HepG2 (cell line): Measurements from ENCODE around the gene PSORS1C2. TPM values are rescaled to one million over a fixed set of nuclear protein-coding genes. Genes with fewer than 3 reads are reported as not detected.

Source experiments
- CHD4 ChIP-seq: fragments of 200-600 bp; sonication (generic); IDR thresholded peaks from 2 replicates; pipeline ENCODE4 v1.7.0; 2017; ENCODE audit warnings: mild to moderate bottlenecking, low read length, borderline replicate concordance
- ELF3 ChIP-seq: IDR thresholded peaks from 2 replicates; pipeline ENCODE4 v1.6.1; 2016; ENCODE audit warnings: missing genetic modification reagents, missing compliant biosample characterization
- ERF ChIP-seq: IDR thresholded peaks from 2 replicates; pipeline ENCODE4 v1.6.1; 2018; ENCODE audit warnings: missing biosample characterization, missing genetic modification reagents
- FIP1L1 ChIP-seq: fragments of 200-400 bp; formaldehyde crosslinking; IDR thresholded peaks from 2 replicates; pipeline ENCODE4 v1.6.1; 2018; ENCODE audit warnings: low read depth, mild to moderate bottlenecking, low read length, moderate library complexity, borderline replicate concordance; ENCODE audit not compliant: insufficient read depth
- NCOA2 ChIP-seq: sonication (generic); formaldehyde crosslinking; IDR thresholded peaks from 2 replicates; pipeline ENCODE4 v1.8.0; 2022; ENCODE audit warnings: inconsistent platforms
- NR1H2 ChIP-seq: sonication (generic); formaldehyde crosslinking; IDR thresholded peaks from 2 replicates; pipeline ENCODE4 v1.8.1; 2022; ENCODE audit warnings: low read depth, missing genetic modification reagents, borderline replicate concordance
- RBM39 ChIP-seq: fragments of 200-400 bp; formaldehyde crosslinking; IDR thresholded peaks from one replicate; pipeline ENCODE4 v1.6.1; 2018; ENCODE audit warnings: antibody characterized with exemption, mild to moderate bottlenecking, low read depth, low read length; ENCODE audit not compliant: poor library complexity, severe bottlenecking
- ZNF121 ChIP-seq: sonication (generic); formaldehyde crosslinking; IDR thresholded peaks from 2 replicates; pipeline ENCODE4 v1.5.0; 2020; ENCODE audit warnings: mild to moderate bottlenecking, missing genetic modification reagents
- ZNF20 ChIP-seq: sonication (generic); formaldehyde crosslinking; IDR thresholded peaks from 2 replicates; pipeline ENCODE4 v1.4.0; 2020; ENCODE audit warnings: mild to moderate bottlenecking, moderate library complexity, missing genetic modification reagents
- ZNF484 ChIP-seq: sonication (generic); formaldehyde crosslinking; IDR thresholded peaks from 2 replicates; pipeline ENCODE4 v1.5.1; 2020; ENCODE audit warnings: mild to moderate bottlenecking, low read depth, missing genetic modification reagents, borderline replicate concordance
- ZNF543 ChIP-seq: sonication (generic); formaldehyde crosslinking; IDR thresholded peaks from 2 replicates; pipeline ENCODE4 v1.4.0; 2020; ENCODE audit warnings: mild to moderate bottlenecking, missing genetic modification reagents
- ZNF569 ChIP-seq: sonication (generic); formaldehyde crosslinking; IDR thresholded peaks from 2 replicates; pipeline ENCODE4 v1.5.0; 2020; ENCODE audit warnings: mild to moderate bottlenecking, missing genetic modification reagents, moderate library complexity, borderline replicate concordance
- ZNF766 ChIP-seq: sonication (generic); formaldehyde crosslinking; IDR thresholded peaks from 2 replicates; pipeline ENCODE4 v1.5.0; 2020; ENCODE audit warnings: missing genetic modification reagents, borderline replicate concordance
- ZNF772 ChIP-seq: sonication (generic); formaldehyde crosslinking; IDR thresholded peaks from 2 replicates; pipeline ENCODE4 v1.5.0; 2020; ENCODE audit warnings: mild to moderate bottlenecking, missing genetic modification reagents
- ZNF788 ChIP-seq: sonication (generic); formaldehyde crosslinking; IDR thresholded peaks from 2 replicates; pipeline ENCODE4 v1.5.0; 2020; ENCODE audit warnings: mild to moderate bottlenecking, missing genetic modification reagents, borderline replicate concordance
- polyA plus RNA-seq, 8 experiments: library from polyadenylated mRNA; depleted of rRNA in 3 of 8; stranded (reverse) in 7 of 8; unstranded in 1 of 8; fragments of >200 nt; fragmentation: Illumina TruSeq in 4 of 8; extraction: Trizol in 4 of 8; gene quantifications; 2 replicates each; pipeline versions ENCODE4 v1.2.1 to v1.2.3, GENCODE V29; 2011 to 2016; ENCODE audit warnings: low read depth in 4 of 8, missing spikeins in 1 of 8, mixed read lengths in 1 of 8; ENCODE audit not compliant: insufficient read depth in 1 of 8
- total RNA-seq, 5 experiments: library from RNA; depleted of rRNA; stranded (reverse); fragments of >200 nt; fragmentation: Illumina TruSeq; extraction: Trizol; gene quantifications; 2 replicates each; pipeline ENCODE4 v1.2.3, GENCODE V29; 2016; ENCODE audit warnings: low read depth in 1 of 5
- TF ChIP-seq, protein P1 (sequence below): sonication (generic); formaldehyde crosslinking; IDR thresholded peaks from 2 replicates; pipeline ENCODE4 v1.4.0; 2020; ENCODE audit warnings: missing genetic modification reagents
- TF ChIP-seq, protein P2 (sequence below): sonication (generic); formaldehyde crosslinking; IDR thresholded peaks from 2 replicates; pipeline ENCODE4 v1.8.0; 2023; ENCODE audit warnings: mild to moderate bottlenecking, missing genetic modification reagents
- TF ChIP-seq, protein P3 (sequence below): sonication (generic); formaldehyde crosslinking; IDR thresholded peaks from 2 replicates; pipeline ENCODE4 v1.8.0; 2022; ENCODE audit warnings: missing genetic modification reagents, mild to moderate bottlenecking, moderate library complexity, borderline replicate concordance
- TF ChIP-seq, protein P4 (sequence below): sonication (generic); formaldehyde crosslinking; IDR thresholded peaks from 2 replicates; pipeline ENCODE4 v1.8.1; 2022; ENCODE audit warnings: low read depth, mild to moderate bottlenecking, missing genetic modification reagents

PSORS1C2 gene
- total and polyA plus RNA-seq, 2 of the 13 experiments (the other 11 are each of a cell fraction or from before 2014, with no cell fraction given), result not detected

DNA sequence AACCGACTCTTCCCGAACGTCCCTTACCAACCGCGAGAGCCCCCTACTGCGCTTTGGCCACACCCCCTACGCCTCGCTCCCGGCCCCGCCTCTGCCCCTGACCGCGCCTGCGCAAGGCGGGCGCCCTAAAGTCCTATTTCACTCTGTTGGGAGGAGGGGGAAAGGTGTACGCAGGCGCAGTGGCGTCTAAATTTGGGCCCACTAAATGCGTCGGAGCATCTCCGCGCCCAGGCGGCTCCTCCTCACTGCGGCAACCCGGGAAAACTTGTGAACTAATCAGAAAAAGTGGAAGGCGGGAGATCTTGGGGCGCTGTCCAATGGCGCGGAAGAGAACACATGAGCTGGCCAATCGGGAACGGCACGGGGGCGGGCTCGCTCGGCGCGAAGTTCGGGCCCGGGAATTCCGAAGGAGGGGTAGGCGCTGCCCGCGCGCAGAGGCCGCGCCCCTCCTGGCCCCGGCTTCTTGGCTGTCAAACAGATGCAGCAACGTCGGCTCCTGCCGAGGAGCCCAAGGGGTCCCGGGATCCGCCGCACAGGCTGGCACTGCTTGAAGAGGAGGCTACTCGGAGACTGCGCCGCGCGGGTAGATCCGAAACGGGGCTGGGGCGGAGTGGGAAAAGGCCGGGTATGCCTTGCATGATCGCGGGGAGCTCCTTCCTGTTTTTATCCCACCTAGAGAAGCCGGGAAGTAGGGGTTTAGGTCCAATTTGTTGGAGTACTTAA lies 19.4 kb upstream of the PSORS1C2 start, which contains the start of gene TCF19 (continued):
- TF ChIP-seq ZNF484 (no peak), ZNF772 (CRISPR knock-in tag) (0 out of 2 replicates have a peak, but pooled peaks have one; percentile 87), ZNF20 (CRISPR knock-in tag) (no peak), NR1H2 (CRISPR knock-in tag) (no peak), ERF (no peak), NCOA2 (no peak), ZNF543 (0 out of 2 replicates have a peak, but pooled peaks have one; percentile 55), CHD4 (no peak), ZNF788 (0 out of 2 replicates have a peak, but pooled peaks have one; percentile 22), ZNF766 (CRISPR knock-in tag) (no peak), ZNF569 (CRISPR knock-in tag) (no peak), RBM39 (peak; percentile 50), ZNF121 (CRISPR knock-in tag) (no peak), FIP1L1 (0 out of 2 replicates have a peak, but pooled peaks have one; percentile 54), ELF3 (CRISPR knock-in tag) (peak; percentile 21; the same call in 1 of the 2 replicates)
- TF ChIP-seq, protein P1, sequence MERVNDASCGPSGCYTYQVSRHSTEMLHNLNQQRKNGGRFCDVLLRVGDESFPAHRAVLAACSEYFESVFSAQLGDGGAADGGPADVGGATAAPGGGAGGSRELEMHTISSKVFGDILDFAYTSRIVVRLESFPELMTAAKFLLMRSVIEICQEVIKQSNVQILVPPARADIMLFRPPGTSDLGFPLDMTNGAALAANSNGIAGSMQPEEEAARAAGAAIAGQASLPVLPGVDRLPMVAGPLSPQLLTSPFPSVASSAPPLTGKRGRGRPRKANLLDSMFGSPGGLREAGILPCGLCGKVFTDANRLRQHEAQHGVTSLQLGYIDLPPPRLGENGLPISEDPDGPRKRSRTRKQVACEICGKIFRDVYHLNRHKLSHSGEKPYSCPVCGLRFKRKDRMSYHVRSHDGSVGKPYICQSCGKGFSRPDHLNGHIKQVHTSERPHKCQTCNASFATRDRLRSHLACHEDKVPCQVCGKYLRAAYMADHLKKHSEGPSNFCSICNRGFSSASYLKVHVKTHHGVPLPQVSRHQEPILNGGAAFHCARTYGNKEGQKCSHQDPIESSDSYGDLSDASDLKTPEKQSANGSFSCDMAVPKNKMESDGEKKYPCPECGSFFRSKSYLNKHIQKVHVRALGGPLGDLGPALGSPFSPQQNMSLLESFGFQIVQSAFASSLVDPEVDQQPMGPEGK, result 0 out of 2 replicates have a peak, but pooled peaks have one; percentile 17
- TF ChIP-seq, protein P2, sequence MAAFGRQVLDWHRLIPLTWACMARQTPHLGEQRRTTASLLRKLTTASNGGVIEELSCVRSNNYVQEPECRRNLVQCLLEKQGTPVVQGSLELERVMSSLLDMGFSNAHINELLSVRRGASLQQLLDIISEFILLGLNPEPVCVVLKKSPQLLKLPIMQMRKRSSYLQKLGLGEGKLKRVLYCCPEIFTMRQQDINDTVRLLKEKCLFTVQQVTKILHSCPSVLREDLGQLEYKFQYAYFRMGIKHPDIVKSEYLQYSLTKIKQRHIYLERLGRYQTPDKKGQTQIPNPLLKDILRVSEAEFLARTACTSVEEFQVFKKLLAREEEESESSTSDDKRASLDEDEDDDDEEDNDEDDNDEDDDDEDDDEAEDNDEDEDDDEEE, result no peak
- TF ChIP-seq, protein P3, sequence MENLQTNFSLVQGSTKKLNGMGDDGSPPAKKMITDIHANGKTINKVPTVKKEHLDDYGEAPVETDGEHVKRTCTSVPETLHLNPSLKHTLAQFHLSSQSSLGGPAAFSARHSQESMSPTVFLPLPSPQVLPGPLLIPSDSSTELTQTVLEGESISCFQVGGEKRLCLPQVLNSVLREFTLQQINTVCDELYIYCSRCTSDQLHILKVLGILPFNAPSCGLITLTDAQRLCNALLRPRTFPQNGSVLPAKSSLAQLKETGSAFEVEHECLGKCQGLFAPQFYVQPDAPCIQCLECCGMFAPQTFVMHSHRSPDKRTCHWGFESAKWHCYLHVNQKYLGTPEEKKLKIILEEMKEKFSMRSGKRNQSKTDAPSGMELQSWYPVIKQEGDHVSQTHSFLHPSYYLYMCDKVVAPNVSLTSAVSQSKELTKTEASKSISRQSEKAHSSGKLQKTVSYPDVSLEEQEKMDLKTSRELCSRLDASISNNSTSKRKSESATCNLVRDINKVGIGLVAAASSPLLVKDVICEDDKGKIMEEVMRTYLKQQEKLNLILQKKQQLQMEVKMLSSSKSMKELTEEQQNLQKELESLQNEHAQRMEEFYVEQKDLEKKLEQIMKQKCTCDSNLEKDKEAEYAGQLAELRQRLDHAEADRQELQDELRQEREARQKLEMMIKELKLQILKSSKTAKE (CRISPR knock-in tag), result peak; percentile 54; the same call in 1 of the 2 replicates
- TF ChIP-seq, protein P4, sequence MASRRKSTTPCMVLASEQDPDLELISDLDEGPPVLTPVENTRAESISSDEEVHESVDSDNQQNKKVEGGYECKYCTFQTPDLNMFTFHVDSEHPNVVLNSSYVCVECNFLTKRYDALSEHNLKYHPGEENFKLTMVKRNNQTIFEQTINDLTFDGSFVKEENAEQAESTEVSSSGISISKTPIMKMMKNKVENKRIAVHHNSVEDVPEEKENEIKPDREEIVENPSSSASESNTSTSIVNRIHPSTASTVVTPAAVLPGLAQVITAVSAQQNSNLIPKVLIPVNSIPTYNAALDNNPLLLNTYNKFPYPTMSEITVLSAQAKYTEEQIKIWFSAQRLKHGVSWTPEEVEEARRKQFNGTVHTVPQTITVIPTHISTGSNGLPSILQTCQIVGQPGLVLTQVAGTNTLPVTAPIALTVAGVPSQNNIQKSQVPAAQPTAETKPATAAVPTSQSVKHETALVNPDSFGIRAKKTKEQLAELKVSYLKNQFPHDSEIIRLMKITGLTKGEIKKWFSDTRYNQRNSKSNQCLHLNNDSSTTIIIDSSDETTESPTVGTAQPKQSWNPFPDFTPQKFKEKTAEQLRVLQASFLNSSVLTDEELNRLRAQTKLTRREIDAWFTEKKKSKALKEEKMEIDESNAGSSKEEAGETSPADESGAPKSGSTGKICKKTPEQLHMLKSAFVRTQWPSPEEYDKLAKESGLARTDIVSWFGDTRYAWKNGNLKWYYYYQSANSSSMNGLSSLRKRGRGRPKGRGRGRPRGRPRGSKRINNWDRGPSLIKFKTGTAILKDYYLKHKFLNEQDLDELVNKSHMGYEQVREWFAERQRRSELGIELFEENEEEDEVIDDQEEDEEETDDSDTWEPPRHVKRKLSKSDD, result no peak
